Right lobe of liver (tissue), 4 donors: ENCODE measurements around the gene FBN3.

Experiments used
- CTCF ChIP-seq, 4 donors: fragments of 200-600 bp in 3 of 4; fragments of 450-650 bp in 1 of 4; IDR thresholded peaks; one replicate each; pipeline versions ENCODE4 v1.5.1 to v1.8.0; 2016 to 2022; ENCODE audit warnings: antibody characterized with exemption in 4 of 4, mild to moderate bottlenecking in 2 of 4
- POLR2A ChIP-seq: fragments of 450-650 bp; IDR thresholded peaks from one replicate; pipeline ENCODE4 v1.6.1; 2017; ENCODE audit warnings: antibody characterized with exemption, mild to moderate bottlenecking
- donor health status: DM: no; HTN: no; CAD: no.
- donor health status: DM: no; HTN: no; CAD: no.
- donor health status: DM: no; HTN: yes; CAD: no.

DNA sequence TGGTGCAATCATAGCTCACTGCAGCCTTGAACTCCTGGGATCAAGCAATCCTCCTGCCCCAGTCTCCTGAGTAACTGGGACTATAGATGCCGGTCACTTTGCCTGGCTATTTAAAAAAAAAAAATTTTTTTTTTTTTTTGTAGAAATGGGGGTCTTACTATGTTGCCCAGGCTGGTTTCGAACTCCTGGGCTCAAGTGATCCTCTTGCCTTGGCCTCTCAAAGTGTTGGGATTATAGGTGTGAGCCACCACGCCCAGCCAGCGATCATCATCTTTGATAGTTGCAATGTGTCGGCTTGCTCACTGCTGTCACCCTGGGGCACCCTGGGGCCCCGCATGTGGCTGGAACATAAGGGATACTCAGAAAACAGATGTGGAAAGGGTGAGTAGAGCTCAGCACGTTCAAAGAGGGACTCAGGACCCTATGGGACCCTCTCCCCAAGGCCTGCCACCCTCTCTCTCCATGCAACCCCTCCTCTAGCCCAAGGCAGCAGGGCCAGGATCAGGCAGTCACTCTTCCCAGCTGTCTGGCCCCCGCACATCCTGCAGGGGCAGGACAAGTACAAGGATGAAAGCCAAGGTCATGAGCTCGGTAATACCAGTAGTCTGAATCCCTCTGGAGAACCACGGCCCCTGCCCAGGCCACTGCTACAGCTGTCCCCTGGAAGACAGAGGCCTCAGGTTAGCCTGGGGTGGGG is 103.4 kb downstream of the FBN3 start:
- TF ChIP-seq CTCF (IDR thresholded peaks at IDR 0.05), result no peak
- TF ChIP-seq POLR2A, result no peak
